SK-N-SH (cell line): Measurements from ENCODE around the gene RASGRF1. TPM values are rescaled to one million over a fixed set of nuclear protein-coding genes. Genes with fewer than 3 reads are reported as not detected.

ENCODE experiments used
- CTCF ChIA-PET: fragments of 300-600, 350-600 bp; formaldehyde crosslinking; extraction: SDS; loops from one replicate; lab custom pipeline; 2021; lab: Yijun Ruan, JAX
- POLR2A ChIA-PET: fragments of 350-600 bp; sonication (Branson Sonifier 250); formaldehyde crosslinking; extraction: SDS; loops from one replicate; lab custom pipeline; 2020; ENCODE audit warnings: antibody characterized with exemption, inconsistent platforms; lab: Yijun Ruan, JAX
- DNase-seq: peaks from one replicate; pipeline ENCODE4 v3.0.0; 2012
- H2AFZ ChIP-seq: fragments of 200-600 bp; sonication (generic); 2 replicates; pipeline ENCODE4 v1.8.1; 2016; ENCODE audit warnings: antibody characterized with exemption, mild to moderate bottlenecking, low read depth
- H3F3A ChIP-seq: fragments of 200-600 bp; sonication (generic); replicated peaks from 2 replicates; pipeline ENCODE3; 2016; ENCODE audit warnings: antibody characterized with exemption, mild to moderate bottlenecking; ENCODE audit not compliant: insufficient read depth
- H3K27ac ChIP-seq, 2 experiments: fragments of 200-500 bp in 1 of 2; fragments of 200-600 bp in 1 of 2; sonication (Bioruptor generic) in 1 of 2; sonication (generic), shearing (Covaris generic) in 1 of 2; 2 replicates each; pipeline versions ENCODE4 v1.5.1 to v1.6.1; 2014 to 2016; ENCODE audit warnings: low read depth in 2 of 2, inconsistent platforms in 1 of 2, low read length in 1 of 2, mild to moderate bottlenecking in 1 of 2, mixed read lengths in 1 of 2
- H3K27me3 ChIP-seq: fragments of 200-600 bp; sonication (generic), shearing (Covaris generic); 2 replicates; pipeline ENCODE4 v1.6.1; 2016; ENCODE audit warnings: mixed run types; ENCODE audit not compliant: insufficient read depth
- H3K36me3 ChIP-seq, 2 experiments: fragments of 200-500 bp in 1 of 2; fragments of 200-600 bp in 1 of 2; sonication (Bioruptor generic) in 1 of 2; sonication (generic) in 1 of 2; replicated peaks in 1 of 2; 2 replicates each; pipeline versions ENCODE3 to v1.5.1; 2014 to 2016; ENCODE audit warnings: low read length in 1 of 2, mild to moderate bottlenecking in 1 of 2; ENCODE audit not compliant: insufficient read depth in 2 of 2, control insufficient read depth in 1 of 2
- H3K4me1 ChIP-seq, 2 experiments: fragments of 200-500 bp in 1 of 2; fragments of 200-600 bp in 1 of 2; sonication (Bioruptor generic) in 1 of 2; sonication (generic), shearing (Covaris generic) in 1 of 2; 2 replicates each; pipeline versions ENCODE4 v1.5.1 to v1.6.1; 2014 to 2016; ENCODE audit warnings: low read depth in 1 of 2, low read length in 1 of 2, mixed run types in 1 of 2; ENCODE audit not compliant: insufficient read depth in 2 of 2, control insufficient read depth in 1 of 2
- H3K4me2 ChIP-seq: fragments of 200-600 bp; sonication (generic), shearing (Covaris generic); 2 replicates; pipeline ENCODE4 v1.6.1; 2017; ENCODE audit warnings: mixed run types
- H3K4me3 ChIP-seq, 2 experiments: fragments of 200-500 bp in 1 of 2; fragments of 200-600 bp in 1 of 2; sonication (Bioruptor generic) in 1 of 2; sonication (generic), shearing (Covaris generic) in 1 of 2; 2 replicates each; pipeline versions ENCODE4 v1.5.1 to v1.8.1; 2014 to 2016; ENCODE audit warnings: low read depth in 2 of 2, inconsistent platforms in 1 of 2, low read length in 1 of 2, mild to moderate bottlenecking in 1 of 2, mixed read lengths in 1 of 2, moderate library complexity in 1 of 2
- H3K79me2 ChIP-seq: fragments of 200-600 bp; sonication (generic); 2 replicates; pipeline ENCODE4 v1.8.1; 2017; ENCODE audit warnings: mild to moderate bottlenecking; ENCODE audit not compliant: insufficient read depth
- H3K9ac ChIP-seq: fragments of 200-600 bp; sonication (generic); 2 replicates; pipeline ENCODE4 v1.6.1; 2017; ENCODE audit warnings: mixed run types
- H3K9me2 ChIP-seq: fragments of 200-600 bp; sonication (generic); 2 replicates; pipeline ENCODE4 v1.6.1; 2017; ENCODE audit warnings: mixed run types
- H3K9me3 ChIP-seq: fragments of 200-600 bp; sonication (generic); 2 replicates; pipeline ENCODE4 v1.6.1; 2017; ENCODE audit warnings: mixed run types, mild to moderate bottlenecking, moderate library complexity
- H4K20me1 ChIP-seq: fragments of 200-600 bp; sonication (generic); 2 replicates; pipeline ENCODE4 v1.6.1; 2017; ENCODE audit warnings: mild to moderate bottlenecking, mixed run types; ENCODE audit not compliant: insufficient read depth
- EZH2phosphoT487 ChIP-seq: fragments of 200-600 bp; sonication (generic); IDR thresholded peaks from 2 replicates; pipeline ENCODE4 v1.6.1; 2017; ENCODE audit warnings: low read depth, mixed run types, mild to moderate bottlenecking, antibody characterized with exemption, moderate library complexity, borderline replicate concordance
- FOSL2 ChIP-seq: IDR thresholded peaks from 2 replicates; pipeline ENCODE4 v1.4.0; 2012; ENCODE audit warnings: low read depth, mild to moderate bottlenecking, moderate library complexity, borderline replicate concordance
- FOXM1 ChIP-seq: IDR thresholded peaks from 2 replicates; pipeline ENCODE4 v1.4.0; 2012; ENCODE audit warnings: low read depth, mild to moderate bottlenecking
- GABPA ChIP-seq: IDR thresholded peaks from 2 replicates; pipeline ENCODE4 v1.4.0; 2012; ENCODE audit warnings: low read depth, mild to moderate bottlenecking
- GATA2 ChIP-seq: sonication (generic); formaldehyde crosslinking; IDR thresholded peaks from 2 replicates; pipeline ENCODE4 v1.5.0; 2020; ENCODE audit warnings: mild to moderate bottlenecking, missing genetic modification reagents
- MEF2A ChIP-seq: IDR thresholded peaks from 2 replicates; pipeline ENCODE4 v1.4.0; 2012; ENCODE audit warnings: low read depth, borderline replicate concordance
- NFIC ChIP-seq: IDR thresholded peaks from 2 replicates; pipeline ENCODE4 v1.4.0; 2012; ENCODE audit warnings: borderline replicate concordance
- NRF1 ChIP-seq: IDR thresholded peaks from 2 replicates; pipeline ENCODE4 v1.6.1; 2012; ENCODE audit warnings: low read depth, mild to moderate bottlenecking, low read length
- RAD21 ChIP-seq: IDR thresholded peaks from 2 replicates; pipeline ENCODE4 v1.6.1; 2012; ENCODE audit warnings: mild to moderate bottlenecking, low read length
- RCOR1 ChIP-seq: fragments of 150-350 bp; IDR thresholded peaks from 2 replicates; pipeline ENCODE4 v1.6.1; 2017; ENCODE audit warnings: antibody characterized with exemption, low read length
- SIN3A ChIP-seq: IDR thresholded peaks from 2 replicates; pipeline ENCODE4 v1.6.1; 2012; ENCODE audit warnings: low read depth, mild to moderate bottlenecking, low read length, moderate library complexity, borderline replicate concordance
- SMC3 ChIP-seq: IDR thresholded peaks from 2 replicates; pipeline ENCODE4 v1.6.1; 2012; ENCODE audit warnings: low read depth, low read length, improper control_type of control experiment
- TAF1 ChIP-seq: IDR thresholded peaks from 2 replicates; pipeline ENCODE4 v1.6.1; 2012; ENCODE audit warnings: low read depth, mild to moderate bottlenecking, low read length, moderate library complexity, borderline replicate concordance
- TCF12 ChIP-seq: IDR thresholded peaks from 2 replicates; pipeline ENCODE4 v1.4.0; 2012
- TEAD4 ChIP-seq: IDR thresholded peaks from 2 replicates; pipeline ENCODE4 v1.4.0; 2012; ENCODE audit warnings: mild to moderate bottlenecking, borderline replicate concordance; ENCODE audit not compliant: insufficient read depth
- WGBS: methylation state at CpG from one replicate; pipeline ENCODE4 v1.1.6; 2017; ENCODE audit warnings: low lambda C conversion rate; 5-methylcytosine and 5-hydroxymethylcytosine counted together
- polyA plus RNA-seq, 3 experiments: library from polyadenylated mRNA; depleted of rRNA; stranded (reverse); fragments of >200 nt; gene quantifications; 2 replicates each; pipeline ENCODE4 v1.2.3, GENCODE V29; 2012
- TF ChIP-seq, protein P1 (sequence below): IDR thresholded peaks from 2 replicates; pipeline ENCODE4 v1.4.0; 2012; ENCODE audit warnings: low read depth
- TF ChIP-seq, protein P2 (sequence below): IDR thresholded peaks from 2 replicates; pipeline ENCODE4 v1.6.1; 2012; ENCODE audit warnings: mild to moderate bottlenecking, low read depth, low read length, moderate library complexity
- TF ChIP-seq, protein P3 (sequence below): fragments of 150-350 bp; IDR thresholded peaks from 2 replicates; pipeline ENCODE4 v1.6.1; 2016; ENCODE audit warnings: mild to moderate bottlenecking, low read depth, low read length

The RASGRF1 gene
- polyA plus RNA-seq, 1 of the 3 experiments (the other 2 are of a cell fraction), result 0.10 TPM

DNA sequence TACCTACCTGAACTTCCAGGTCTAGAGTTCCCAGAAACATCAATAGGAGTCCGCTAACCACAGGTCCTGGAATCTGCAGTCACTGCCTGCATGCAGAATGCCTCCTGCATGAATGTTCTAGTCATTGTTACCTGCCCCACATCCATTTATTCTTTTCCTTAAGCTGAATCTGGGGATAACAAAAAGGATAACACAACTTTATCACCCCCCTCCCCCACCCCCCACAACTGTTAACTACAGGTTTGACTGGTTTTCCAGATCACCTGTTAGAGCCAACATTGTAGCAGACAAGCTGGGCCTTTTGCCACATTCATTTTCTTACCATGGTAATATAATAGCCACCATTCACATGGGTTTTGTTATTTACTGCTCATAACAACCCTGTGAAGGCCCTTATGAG is 141.1 kb downstream of the RASGRF1 start:
- Histone ChIP-seq H4K20me1 (no peaks in the 10 kb centered on the region), H3K27me3 (no peaks in the 10 kb centered on the region), H3K4me3 (no peak overlapping the region), H3K9me3 (no peaks in the 10 kb centered on the region), H3K4me2 (no peak overlapping the region), H2AFZ (no peak overlapping the region), H3F3A (no peaks in the 10 kb centered on the region), H3K36me3 (no peaks in the 10 kb centered on the region), H3K9ac (no peak overlapping the region), H3K4me1 (peaks cover 0 to 5% of the 10 kb centered on the region in 2 experiments; a peak in 1 of 4 replicates), H3K79me2 (no peaks in the 10 kb centered on the region), H3K27ac (no peak overlapping the region), H3K9me2 (no peaks in the 10 kb centered on the region)
- CTCF ChIA-PET, result no interaction called here
- no peak for DNase-seq
- TF ChIP-seq SMC3, result no peak
- no peak for TF ChIP-seq NRF1
- TF ChIP-seq TEAD4, result no peak
- TF ChIP-seq TAF1, result no peak
- no peak for TF ChIP-seq FOXM1
- POLR2A ChIA-PET, result no interaction called here
- WGBS, result 14% methylated on average over 1 of the region's 1 CpG

DNA sequence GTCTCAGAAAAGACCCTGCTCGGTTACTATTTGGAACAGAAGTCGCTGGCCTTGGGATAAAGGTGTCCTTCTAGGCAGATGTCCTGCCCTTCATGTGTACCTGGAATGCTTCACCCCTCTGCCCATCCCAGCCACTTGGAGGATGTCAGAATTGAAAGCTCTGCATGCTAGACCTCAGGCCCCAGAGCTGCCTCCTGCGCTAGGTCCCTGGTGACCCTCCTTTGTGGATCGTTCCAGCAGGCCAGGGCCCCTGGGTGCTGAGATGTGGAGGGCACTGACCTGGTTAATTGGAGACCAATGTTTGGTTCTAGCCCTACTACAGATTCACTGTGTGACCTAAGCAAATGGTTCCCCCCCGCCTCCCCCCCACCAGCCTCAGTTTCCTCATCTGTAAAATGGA is 143.1 kb downstream of the RASGRF1 start:
- H3F3A ChIP-seq, result no peaks in the 10 kb centered on the region
- 73% methylated on average over 3 of the region's 5 CpGs for WGBS
- TF ChIP-seq, protein P1, sequence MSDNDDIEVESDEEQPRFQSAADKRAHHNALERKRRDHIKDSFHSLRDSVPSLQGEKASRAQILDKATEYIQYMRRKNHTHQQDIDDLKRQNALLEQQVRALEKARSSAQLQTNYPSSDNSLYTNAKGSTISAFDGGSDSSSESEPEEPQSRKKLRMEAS, result no peak
- TF ChIP-seq, protein P2, sequence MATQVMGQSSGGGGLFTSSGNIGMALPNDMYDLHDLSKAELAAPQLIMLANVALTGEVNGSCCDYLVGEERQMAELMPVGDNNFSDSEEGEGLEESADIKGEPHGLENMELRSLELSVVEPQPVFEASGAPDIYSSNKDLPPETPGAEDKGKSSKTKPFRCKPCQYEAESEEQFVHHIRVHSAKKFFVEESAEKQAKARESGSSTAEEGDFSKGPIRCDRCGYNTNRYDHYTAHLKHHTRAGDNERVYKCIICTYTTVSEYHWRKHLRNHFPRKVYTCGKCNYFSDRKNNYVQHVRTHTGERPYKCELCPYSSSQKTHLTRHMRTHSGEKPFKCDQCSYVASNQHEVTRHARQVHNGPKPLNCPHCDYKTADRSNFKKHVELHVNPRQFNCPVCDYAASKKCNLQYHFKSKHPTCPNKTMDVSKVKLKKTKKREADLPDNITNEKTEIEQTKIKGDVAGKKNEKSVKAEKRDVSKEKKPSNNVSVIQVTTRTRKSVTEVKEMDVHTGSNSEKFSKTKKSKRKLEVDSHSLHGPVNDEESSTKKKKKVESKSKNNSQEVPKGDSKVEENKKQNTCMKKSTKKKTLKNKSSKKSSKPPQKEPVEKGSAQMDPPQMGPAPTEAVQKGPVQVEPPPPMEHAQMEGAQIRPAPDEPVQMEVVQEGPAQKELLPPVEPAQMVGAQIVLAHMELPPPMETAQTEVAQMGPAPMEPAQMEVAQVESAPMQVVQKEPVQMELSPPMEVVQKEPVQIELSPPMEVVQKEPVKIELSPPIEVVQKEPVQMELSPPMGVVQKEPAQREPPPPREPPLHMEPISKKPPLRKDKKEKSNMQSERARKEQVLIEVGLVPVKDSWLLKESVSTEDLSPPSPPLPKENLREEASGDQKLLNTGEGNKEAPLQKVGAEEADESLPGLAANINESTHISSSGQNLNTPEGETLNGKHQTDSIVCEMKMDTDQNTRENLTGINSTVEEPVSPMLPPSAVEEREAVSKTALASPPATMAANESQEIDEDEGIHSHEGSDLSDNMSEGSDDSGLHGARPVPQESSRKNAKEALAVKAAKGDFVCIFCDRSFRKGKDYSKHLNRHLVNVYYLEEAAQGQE, result no peak
- H3K27ac ChIP-seq, result no peak overlapping the region
- no peak overlapping the region for H2AFZ ChIP-seq
- H3K9me2 ChIP-seq, result no peaks in the 10 kb centered on the region
- no peaks in the 10 kb centered on the region for H3K9me3 ChIP-seq
- no peaks in the 10 kb centered on the region for H3K27me3 ChIP-seq
- no peak for DNase-seq
- H4K20me1 ChIP-seq, result no peaks in the 10 kb centered on the region
- POLR2A ChIA-PET, result no interaction called here
- CTCF ChIA-PET, result interaction anchor here (1.0 to 1.2 kb wide), 2 partner anchors 20 to 37 kb away, joined by 3 read pairs; no protein-coding TSS in a partner anchor
- no peak overlapping the region for H3K4me2 ChIP-seq
- no peaks in the 10 kb centered on the region for H3K36me3 ChIP-seq
- H3K79me2 ChIP-seq, result no peaks in the 10 kb centered on the region
- H3K4me3 ChIP-seq, result no peak overlapping the region
- no peak overlapping the region for H3K9ac ChIP-seq
- peaks cover 0 to 11% of the 10 kb centered on the region in 2 experiments; a peak in 1 of 4 replicates for H3K4me1 ChIP-seq

DNA sequence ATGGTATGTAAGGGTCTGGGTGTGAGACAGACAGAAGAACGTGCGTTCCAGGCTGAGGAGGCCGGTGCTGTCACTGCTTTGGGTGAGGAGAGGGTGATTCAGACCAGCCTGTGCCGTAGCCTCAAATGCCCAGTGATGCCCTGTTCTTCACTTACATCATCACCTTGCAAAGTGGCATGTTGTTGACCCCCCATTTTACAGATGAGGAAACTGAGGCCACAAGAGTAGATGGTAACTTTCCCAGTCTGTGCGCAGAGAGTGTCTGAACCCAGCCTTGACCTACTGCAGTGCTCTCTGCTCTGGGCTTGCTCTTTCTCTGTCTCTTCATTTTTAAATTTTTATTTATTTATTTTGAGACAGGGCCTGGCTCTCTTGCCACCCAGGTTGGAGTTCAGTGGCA is 144.1 kb downstream of the RASGRF1 start:
- H3K4me1 ChIP-seq, result peaks cover 0 to 11% of the 10 kb centered on the region in 2 experiments; a peak in 1 of 4 replicates
- DNase-seq, result no peak
- no peaks in the 10 kb centered on the region for H3K27me3 ChIP-seq
- H3K9me3 ChIP-seq, result no peaks in the 10 kb centered on the region
- no peaks in the 10 kb centered on the region for H3K36me3 ChIP-seq
- 93% methylated on average over 5 of the region's 5 CpGs for WGBS
- H3K4me3 ChIP-seq, result no peak overlapping the region
- H3K9ac ChIP-seq, result no peak overlapping the region
- no peak overlapping the region for H3K4me2 ChIP-seq
- POLR2A ChIA-PET, result interaction anchor here (0.8 kb wide), 1 partner anchor 816 kb away, joined by 6 read pairs; no protein-coding TSS in a partner anchor
- H3F3A ChIP-seq, result no peaks in the 10 kb centered on the region
- CTCF ChIA-PET, result interaction anchor here (1.2 kb wide), 1 partner anchor 36 kb away, joined by 3 read pairs; no protein-coding TSS in a partner anchor
- no peaks in the 10 kb centered on the region for H3K9me2 ChIP-seq
- H2AFZ ChIP-seq, result no peak overlapping the region
- no peak overlapping the region for H3K27ac ChIP-seq
- no peaks in the 10 kb centered on the region for H3K79me2 ChIP-seq
- no peaks in the 10 kb centered on the region for H4K20me1 ChIP-seq
- no peak for TF ChIP-seq SIN3A
- no peak for TF ChIP-seq GATA2 (CRISPR knock-in tag)
- no peak for TF ChIP-seq FOSL2
- no peak for TF ChIP-seq TCF12
- TF ChIP-seq RAD21, result no peak
- no peak for TF ChIP-seq NFIC
- TF ChIP-seq, protein P3, sequence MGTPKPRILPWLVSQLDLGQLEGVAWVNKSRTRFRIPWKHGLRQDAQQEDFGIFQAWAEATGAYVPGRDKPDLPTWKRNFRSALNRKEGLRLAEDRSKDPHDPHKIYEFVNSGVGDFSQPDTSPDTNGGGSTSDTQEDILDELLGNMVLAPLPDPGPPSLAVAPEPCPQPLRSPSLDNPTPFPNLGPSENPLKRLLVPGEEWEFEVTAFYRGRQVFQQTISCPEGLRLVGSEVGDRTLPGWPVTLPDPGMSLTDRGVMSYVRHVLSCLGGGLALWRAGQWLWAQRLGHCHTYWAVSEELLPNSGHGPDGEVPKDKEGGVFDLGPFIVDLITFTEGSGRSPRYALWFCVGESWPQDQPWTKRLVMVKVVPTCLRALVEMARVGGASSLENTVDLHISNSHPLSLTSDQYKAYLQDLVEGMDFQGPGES, result no peak
- no peak for TF ChIP-seq EZH2phosphoT487
- TF ChIP-seq RCOR1, result no peak
- no peak for TF ChIP-seq MEF2A
- no peak for TF ChIP-seq GABPA
